PFSK-1 (cell line): Measurements from ENCODE around the gene ADAMTS17.

ENCODE experiments used
- FOXP2 ChIP-seq: optimal IDR thresholded peaks from 2 replicates; pipeline ENCODE3; 2011; ENCODE audit warnings: borderline replicate concordance, control low read depth, inconsistent platforms; ENCODE audit not compliant: insufficient read depth; ENCODE audit errors: extremely low read length, extremely low read depth
- POLR2AphosphoS5 ChIP-seq: IDR thresholded peaks from 2 replicates; pipeline ENCODE4 v1.6.1; 2012; ENCODE audit warnings: low read depth, mild to moderate bottlenecking, control low read depth, low read length, moderate library complexity
- REST ChIP-seq, 2 experiments: IDR thresholded peaks; 2 replicates each; pipeline versions ENCODE4 v1.6.1 to v1.8.0; 2011 to 2012; ENCODE audit warnings: low read depth in 2 of 2, low read length in 2 of 2, control low read depth in 1 of 2, inconsistent platforms in 1 of 2, mild to moderate bottlenecking in 1 of 2, moderate library complexity in 1 of 2; ENCODE audit not compliant: insufficient read depth in 1 of 2
- SIN3A ChIP-seq: IDR thresholded peaks from 2 replicates; pipeline ENCODE4 v1.6.1; 2012; ENCODE audit warnings: mild to moderate bottlenecking, low read length, moderate library complexity, borderline replicate concordance; ENCODE audit not compliant: insufficient read depth
- TAF1 ChIP-seq: IDR thresholded peaks from 2 replicates; pipeline ENCODE4 v1.6.1; 2012; ENCODE audit warnings: low read length, control low read depth, borderline replicate concordance; ENCODE audit not compliant: insufficient read depth

Gene ADAMTS17

DNA sequence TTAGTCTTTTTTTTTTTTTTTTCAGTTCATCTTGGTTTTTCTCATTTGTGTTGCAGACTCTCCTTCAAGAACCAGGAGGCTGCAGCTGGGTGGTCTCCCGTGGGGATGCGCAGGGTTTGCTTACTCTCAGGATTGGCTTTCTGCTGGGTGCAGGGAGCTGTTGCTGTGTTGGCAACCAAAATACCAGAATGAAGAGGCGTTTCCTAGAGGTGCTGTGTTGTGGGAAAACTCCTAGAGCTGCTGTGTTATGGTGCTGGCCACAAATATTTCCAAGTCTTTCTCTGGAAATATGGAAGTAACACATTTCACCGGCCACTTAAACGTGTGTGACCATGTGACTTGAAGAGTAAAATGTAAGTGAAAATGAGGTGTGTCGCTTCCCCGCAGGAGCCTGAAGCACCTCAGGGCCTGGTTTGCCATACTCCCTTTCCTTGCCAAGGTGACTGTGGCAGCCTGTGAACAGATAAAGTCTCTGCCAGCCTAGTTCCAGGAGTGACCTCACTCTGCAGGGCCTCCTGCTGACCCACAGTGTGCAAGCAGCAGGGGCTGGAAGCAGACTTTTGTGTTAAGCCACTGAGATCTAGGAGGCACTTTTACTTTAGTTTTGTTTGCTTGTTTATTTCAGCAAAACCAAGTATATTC is 258.9 kb downstream of the ADAMTS17 start:
- TF ChIP-seq POLR2AphosphoS5 (no peak), TAF1 (no peak), FOXP2 (no peak), SIN3A (no peak), REST (IDR thresholded peaks at IDR 0.05; ENCODE audit: insufficient read depth in 1 of 2, low read depth in 2 of 2, low read length in 2 of 2) (no peak)

GRCh38 chr15:100081454-100081853 is 260.3 kb downstream of the ADAMTS17 start:
- TF ChIP-seq FOXP2, result no peak
- TF ChIP-seq SIN3A, result no peak
- no peak for TF ChIP-seq REST (IDR thresholded peaks at IDR 0.05; ENCODE audit: insufficient read depth in 1 of 2, low read depth in 2 of 2, low read length in 2 of 2)
- no peak for TF ChIP-seq POLR2AphosphoS5
- TF ChIP-seq TAF1, result no peak

GRCh38 chr15:100078511-100079220 is 263.1 kb downstream of the ADAMTS17 start:
- TF ChIP-seq SIN3A, result no peak
- no peak for TF ChIP-seq REST (IDR thresholded peaks at IDR 0.05; ENCODE audit: insufficient read depth in 1 of 2, low read depth in 2 of 2, low read length in 2 of 2)
- TF ChIP-seq POLR2AphosphoS5, result no peak
- TF ChIP-seq TAF1, result no peak
- TF ChIP-seq FOXP2, result no peak

DNA sequence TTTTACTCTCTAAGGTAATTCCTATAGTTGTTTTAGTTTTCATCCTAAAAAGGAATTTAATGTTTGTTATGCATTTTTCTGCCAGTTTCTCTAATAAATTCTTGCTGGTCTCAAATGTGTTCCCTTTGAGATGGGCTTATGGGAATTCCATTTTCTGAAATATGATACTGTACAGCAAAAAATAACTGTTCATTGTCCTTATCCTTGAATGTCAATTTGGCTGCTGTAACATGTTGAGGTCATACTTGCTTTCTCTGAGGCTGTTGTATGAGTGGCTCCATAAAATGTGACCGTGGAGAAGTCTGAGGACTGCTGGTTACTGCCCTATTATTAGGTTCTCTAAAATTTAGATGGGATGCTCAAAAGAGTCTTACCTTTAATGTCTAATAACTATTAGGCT is 266.5 kb downstream of the ADAMTS17 start:
- TF ChIP-seq FOXP2, result no peak
- TF ChIP-seq SIN3A, result no peak
- TF ChIP-seq TAF1, result no peak
- TF ChIP-seq REST (IDR thresholded peaks at IDR 0.05; ENCODE audit: insufficient read depth in 1 of 2, low read depth in 2 of 2, low read length in 2 of 2), result no peak
- no peak for TF ChIP-seq POLR2AphosphoS5

DNA sequence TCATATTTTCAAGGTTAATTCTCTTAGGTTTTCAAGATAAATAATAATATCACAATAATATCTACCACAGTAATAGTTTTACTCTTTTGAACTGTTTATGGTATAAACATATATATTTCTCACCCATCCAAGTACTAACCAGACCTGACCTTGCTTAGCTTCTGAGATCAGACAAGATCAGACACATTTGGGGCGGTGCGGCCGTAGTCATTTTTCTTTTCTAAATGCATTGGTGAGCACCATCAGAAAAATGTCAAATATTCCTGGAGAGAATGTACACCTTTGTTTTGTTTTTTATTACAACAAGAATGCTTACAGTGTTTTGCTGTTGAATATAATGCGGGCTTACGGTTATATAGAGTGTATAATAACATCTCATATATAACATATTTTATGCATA is 267.8 kb downstream of the ADAMTS17 start:
- TF ChIP-seq SIN3A, result no peak
